Activated CD8-positive, alpha-beta T cell treated with anti-CD3 and anti-CD28 coated beads for 36 hours (primary cell): Measurements from ENCODE around the gene TP53RK. TPM values are rescaled to one million over a fixed set of nuclear protein-coding genes. Genes with fewer than 3 reads are reported as not detected.

Source experiments
- ATAC-seq: fragments of 200-7000 bp; cut with Tn5 transposase; one replicate; pipeline ENCODE4 v1.10.0; 2021; ENCODE audit warnings: mild to moderate bottlenecking, moderate library complexity
- CTCF ChIA-PET: fragments of 350-600 bp; sonication (Branson Sonifier 250); formaldehyde crosslinking; loops from one replicate; lab custom pipeline; 2021; ENCODE audit warnings: antibody characterized with exemption; lab: Charles Lee
- POLR2A ChIA-PET: fragments of 350-600 bp; sonication (Branson Sonifier 250); formaldehyde crosslinking; loops from one replicate; lab custom pipeline; 2021; ENCODE audit warnings: antibody characterized with exemption; lab: Charles Lee
- DNase-seq: peaks from one replicate; pipeline ENCODE4 v3.0.0-alpha.2; 2020
- H3K27ac Mint-ChIP-seq: one replicate; pipeline ENCODE4 v1.8.0; 2021; ENCODE audit warnings: mild to moderate bottlenecking, mixed read lengths
- H3K27me3 Mint-ChIP-seq: one replicate; pipeline ENCODE4 v1.8.0; 2021; ENCODE audit warnings: mixed read lengths
- H3K36me3 Mint-ChIP-seq: one replicate; pipeline ENCODE4 v1.8.0; 2021; ENCODE audit warnings: low read depth, mixed read lengths
- H3K4me1 Mint-ChIP-seq: one replicate; pipeline ENCODE4 v1.8.0; 2021; ENCODE audit warnings: low read depth, mixed read lengths
- H3K4me3 Mint-ChIP-seq: one replicate; pipeline ENCODE4 v1.8.0; 2021; ENCODE audit warnings: mild to moderate bottlenecking, moderate library complexity, mixed read lengths
- H3K9me3 Mint-ChIP-seq: one replicate; pipeline ENCODE4 v1.8.0; 2021; ENCODE audit warnings: mixed read lengths
- CTCF ChIP-seq: fragments of 200-600 bp; IDR thresholded peaks from one replicate; pipeline ENCODE4 v1.8.0; 2022; ENCODE audit warnings: antibody characterized with exemption, mild to moderate bottlenecking
- intact Hi-C: fragments of 100-400 bp; cut with micrococcal nuclease; formaldehyde crosslinking; loops from one replicate; pipeline ENCODE4 v1.10.0; 2022
- total RNA-seq, 2 experiments: library from RNA; stranded (reverse); gene quantifications; one replicate each; pipeline ENCODE4 v1.2.3, GENCODE V29; 2021

TP53RK gene
- total RNA-seq, 2 experiments from 2014 or later, result 12.2 to 13.6 TPM

GRCh38 chr20:46694484-46694883 is 5.2 kb upstream of the TP53RK start:
- Mint-ChIP-seq H3K36me3 (no peaks in the 10 kb centered on the region), H3K4me1 (peaks cover 10% of the 10 kb centered on the region), H3K4me3 (no peak overlapping the region), H3K9me3 (no peaks in the 10 kb centered on the region), H3K27me3 (no peaks in the 10 kb centered on the region), H3K27ac (no peak overlapping the region)
- TF ChIP-seq CTCF, result no peak
- CTCF ChIA-PET, result interaction anchor here (1.1 to 3.5 kb wide), 6 partner anchors 8 to 180 kb away, joined by 3 to 17 read pairs (median 4); no protein-coding TSS in a partner anchor
- no peak for DNase-seq
- POLR2A ChIA-PET, result interaction anchor here (0.7 to 0.8 kb wide), 2 partner anchors 14 to 23 kb away, joined by 3 read pairs; no protein-coding TSS in a partner anchor
- no peak for ATAC-seq
- intact Hi-C loops, result no loop called here

GRCh38 chr20:46691196-46691595 is 2.0 kb upstream of the TP53RK start:
- Mint-ChIP-seq H3K4me1 (peaks cover 30% of the 10 kb centered on the region), H3K27ac (no peak overlapping the region), H3K4me3 (no peak overlapping the region), H3K9me3 (no peaks in the 10 kb centered on the region), H3K36me3 (peaks cover 18% of the 10 kb centered on the region), H3K27me3 (no peaks in the 10 kb centered on the region)
- ChIA-PET POLR2A (no interaction called here), CTCF (interaction anchor here (1.2 kb wide), 1 partner anchor 8 kb away, joined by 3 read pairs; no protein-coding TSS in a partner anchor)
- ATAC-seq, result no peak
- no peak for DNase-seq
- no peak for TF ChIP-seq CTCF
- intact Hi-C loops, result no loop called here

GRCh38 chr20:46690219-46691106 is 1.2 kb upstream of the TP53RK start:
- H3K27me3 Mint-ChIP-seq, result no peaks in the 10 kb centered on the region
- DNase-seq (no peak), ATAC-seq (no peak)
- peak overlapping the region; percentile 97 for H3K27ac Mint-ChIP-seq
- no peaks in the 10 kb centered on the region for H3K9me3 Mint-ChIP-seq
- POLR2A ChIA-PET, result interaction anchor here (0.5 to 1.4 kb wide), 4 partner anchors 10 to 137 kb away, joined by 3 read pairs; no protein-coding TSS in a partner anchor
- H3K4me3 Mint-ChIP-seq, result peak overlapping the region; percentile 93
- H3K36me3 Mint-ChIP-seq, result peaks cover 23% of the 10 kb centered on the region
- CTCF ChIA-PET, result interaction anchor here (0.9 to 11.2 kb wide), 6 partner anchors 9 to 1930 kb away, joined by 3 to 116 read pairs (median 4); partner anchors contain the start of gene ZNF334
- no peak for TF ChIP-seq CTCF
- H3K4me1 Mint-ChIP-seq, result peaks cover 38% of the 10 kb centered on the region
- intact Hi-C loops, result no loop called here

GRCh38 chr20:46689754-46690085 is 476 bp upstream of the TP53RK start:
- H3K27me3 Mint-ChIP-seq, result no peaks in the 10 kb centered on the region
- ChIA-PET CTCF (interaction anchor here (0.9 to 11.2 kb wide), 8 partner anchors 9 to 1930 kb away, joined by 3 to 116 read pairs (median 4); partner anchors contain the start of genes ELMO2 and ZNF334), POLR2A (interaction anchor here (1.0 to 1.4 kb wide), 3 partner anchors 44 to 178 kb away, joined by 3 read pairs; no protein-coding TSS in a partner anchor)
- peaks cover 27% of the 10 kb centered on the region for H3K36me3 Mint-ChIP-seq
- DNase-seq, result no peak
- ATAC-seq, result no peak
- intact Hi-C loops, result loop anchor here (10.0 kb wide), 1 partner anchor 135 kb away; the partner anchor contains the start of gene OCSTAMP
- peaks cover 42% of the 10 kb centered on the region for H3K4me1 Mint-ChIP-seq
- TF ChIP-seq CTCF, result no peak
- no peaks in the 10 kb centered on the region for H3K9me3 Mint-ChIP-seq
- H3K27ac Mint-ChIP-seq, result peak overlapping the region; percentile 97
- H3K4me3 Mint-ChIP-seq, result peak overlapping the region; percentile 93
